K562 (cell line): ENCODE data around the gene CNIH4. TPM values are rescaled to one million over a fixed set of nuclear protein-coding genes. Genes with fewer than 3 reads are reported as not detected.

Experiments used
- FOXA3 ChIP-seq, 2 experiments: fragments of 450-650 bp in 1 of 2; sonication (generic) in 1 of 2; formaldehyde crosslinking; IDR thresholded peaks in 1 of 2; conservative IDR thresholded peaks in 1 of 2; 2 replicates each; pipeline versions ENCODE4 v1.4.0 to v1.8.0; 2020 to 2022; ENCODE audit warnings: mild to moderate bottlenecking in 2 of 2, missing genetic modification reagents in 1 of 2
- HDAC3 ChIP-seq: fragments of 450-650 bp; IDR thresholded peaks from 2 replicates; pipeline ENCODE4 v1.6.1; 2018; ENCODE audit warnings: borderline replicate concordance, mild to moderate bottlenecking, moderate library complexity; ENCODE audit not compliant: partially characterized antibody
- KLF10 ChIP-seq: fragments of 250-450 bp; sonication (Bioruptor Pico); IDR thresholded peaks from 2 replicates; pipeline ENCODE4 v1.6.1; 2021; ENCODE audit warnings: matching md5 sums
- NEUROD1 ChIP-seq: fragments of 150-350 bp; IDR thresholded peaks from 2 replicates; pipeline ENCODE4 v1.6.1; 2014; ENCODE audit warnings: borderline replicate concordance, low read length, low read depth; ENCODE audit not compliant: partially characterized antibody
- SRSF9 ChIP-seq: fragments of 200-400 bp; formaldehyde crosslinking; IDR thresholded peaks from 2 replicates; pipeline ENCODE4 v1.6.1; 2017; ENCODE audit warnings: low read depth, low read length, borderline replicate concordance
- XRCC4 ChIP-seq: IDR thresholded peaks from one replicate; pipeline ENCODE4 v1.6.1; 2011; ENCODE audit not compliant: insufficient read depth, insufficient read length; ENCODE audit errors: extremely low read depth
- ZBTB17 ChIP-seq: fragments of 450-650 bp; formaldehyde crosslinking; IDR thresholded peaks from 2 replicates; pipeline ENCODE4 v1.4.0; 2020; ENCODE audit warnings: mild to moderate bottlenecking
- polyA plus RNA-seq, 8 experiments: library from polyadenylated mRNA; depleted of rRNA in 4 of 8; stranded (reverse) in 5 of 8; unstranded in 3 of 8; fragments of >200 nt; fragmentation: Nextera tagmentation in 2 of 8; fragmentation: Illumina TruSeq in 1 of 8; extraction: Ambion mirVana in 2 of 8; extraction: Trizol in 1 of 8; gene quantifications; 2 replicates each; pipeline versions ENCODE4 v1.2.1 to v1.2.3, GENCODE V29; 2011 to 2014; ENCODE audit warnings: inconsistent platforms in 1 of 8, missing spikeins in 1 of 8
- total RNA-seq, 7 experiments: library from RNA; depleted of rRNA in 6 of 7; stranded (reverse); fragments of >200 nt in 6 of 7; fragmentation: Illumina TruSeq in 2 of 7; extraction: Trizol in 2 of 7; gene quantifications; 2 replicates each; pipeline versions ENCODE4 v1.2.1 to v1.2.3, GENCODE V29; 2011 to 2021; ENCODE audit warnings: low replicate concordance in 1 of 7
- TF ChIP-seq, protein P1 (sequence below): fragments of 200-600 bp; sonication (generic); IDR thresholded peaks from one replicate; pipeline ENCODE4 v1.6.1; 2012; ENCODE audit warnings: mild to moderate bottlenecking, low read depth, low read length, inconsistent platforms
- TF ChIP-seq, protein P2 (sequence below): fragments of 250-450 bp; sonication (Bioruptor Pico); IDR thresholded peaks from 2 replicates; pipeline ENCODE4 v1.5.0; 2021; ENCODE audit warnings: mild to moderate bottlenecking, moderate library complexity
- TF ChIP-seq, protein P3 (sequence below): fragments of 450-650 bp; formaldehyde crosslinking; IDR thresholded peaks from 2 replicates; pipeline ENCODE4 v1.4.0; 2022; ENCODE audit warnings: mild to moderate bottlenecking, moderate library complexity

Gene CNIH4
- total and polyA plus RNA-seq, 9 of the 15 experiments (the other 6 are each of a cell fraction or from before 2014, with no cell fraction given), result 41.3 to 266 (median 61.1) TPM

DNA sequence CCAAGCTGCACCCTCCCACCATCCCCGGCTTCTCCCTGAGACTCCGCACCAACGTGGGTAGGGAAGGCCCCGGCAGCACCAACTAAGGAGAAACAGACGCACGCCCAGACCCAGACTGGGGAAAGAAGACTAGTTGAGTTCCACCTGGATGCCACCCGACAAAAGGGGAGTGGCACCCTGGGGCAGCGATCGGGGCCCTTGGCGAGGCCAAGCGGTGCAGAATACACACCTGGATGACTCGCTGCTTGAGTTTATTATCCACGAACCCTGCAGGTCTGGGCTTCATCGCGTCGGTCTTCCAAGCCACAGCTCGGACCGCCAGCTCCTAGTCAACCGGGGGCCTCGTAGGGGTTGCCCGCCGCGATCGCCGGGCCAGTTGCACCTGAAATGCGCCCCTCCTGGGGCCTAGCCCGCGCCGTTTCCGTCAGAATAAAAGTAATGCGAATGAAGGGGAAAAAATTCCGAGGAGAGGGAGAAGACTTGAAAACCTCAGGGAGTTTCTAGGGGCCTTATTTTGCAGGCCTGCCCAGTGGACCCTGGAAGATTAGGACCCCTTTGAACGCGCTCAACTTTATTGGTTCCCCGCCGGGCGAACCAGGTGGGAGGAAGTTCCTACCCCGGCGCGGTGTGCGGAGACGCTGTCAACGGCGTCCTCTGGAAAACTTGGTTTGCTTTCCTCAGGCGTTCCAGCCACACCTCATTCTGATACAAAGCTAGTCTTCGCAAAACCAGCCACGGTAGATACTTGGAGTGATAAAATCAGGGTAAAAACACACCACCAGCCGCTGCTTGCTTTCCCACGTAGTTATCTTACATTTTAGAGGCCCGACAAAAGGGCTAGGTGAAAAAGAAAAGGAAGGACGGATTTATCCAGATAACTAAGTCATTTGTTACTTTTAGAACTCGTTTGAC, 26.6 kb upstream of the CNIH4 start, which contains the start of gene NVL (continued):
- TF ChIP-seq, protein P1, sequence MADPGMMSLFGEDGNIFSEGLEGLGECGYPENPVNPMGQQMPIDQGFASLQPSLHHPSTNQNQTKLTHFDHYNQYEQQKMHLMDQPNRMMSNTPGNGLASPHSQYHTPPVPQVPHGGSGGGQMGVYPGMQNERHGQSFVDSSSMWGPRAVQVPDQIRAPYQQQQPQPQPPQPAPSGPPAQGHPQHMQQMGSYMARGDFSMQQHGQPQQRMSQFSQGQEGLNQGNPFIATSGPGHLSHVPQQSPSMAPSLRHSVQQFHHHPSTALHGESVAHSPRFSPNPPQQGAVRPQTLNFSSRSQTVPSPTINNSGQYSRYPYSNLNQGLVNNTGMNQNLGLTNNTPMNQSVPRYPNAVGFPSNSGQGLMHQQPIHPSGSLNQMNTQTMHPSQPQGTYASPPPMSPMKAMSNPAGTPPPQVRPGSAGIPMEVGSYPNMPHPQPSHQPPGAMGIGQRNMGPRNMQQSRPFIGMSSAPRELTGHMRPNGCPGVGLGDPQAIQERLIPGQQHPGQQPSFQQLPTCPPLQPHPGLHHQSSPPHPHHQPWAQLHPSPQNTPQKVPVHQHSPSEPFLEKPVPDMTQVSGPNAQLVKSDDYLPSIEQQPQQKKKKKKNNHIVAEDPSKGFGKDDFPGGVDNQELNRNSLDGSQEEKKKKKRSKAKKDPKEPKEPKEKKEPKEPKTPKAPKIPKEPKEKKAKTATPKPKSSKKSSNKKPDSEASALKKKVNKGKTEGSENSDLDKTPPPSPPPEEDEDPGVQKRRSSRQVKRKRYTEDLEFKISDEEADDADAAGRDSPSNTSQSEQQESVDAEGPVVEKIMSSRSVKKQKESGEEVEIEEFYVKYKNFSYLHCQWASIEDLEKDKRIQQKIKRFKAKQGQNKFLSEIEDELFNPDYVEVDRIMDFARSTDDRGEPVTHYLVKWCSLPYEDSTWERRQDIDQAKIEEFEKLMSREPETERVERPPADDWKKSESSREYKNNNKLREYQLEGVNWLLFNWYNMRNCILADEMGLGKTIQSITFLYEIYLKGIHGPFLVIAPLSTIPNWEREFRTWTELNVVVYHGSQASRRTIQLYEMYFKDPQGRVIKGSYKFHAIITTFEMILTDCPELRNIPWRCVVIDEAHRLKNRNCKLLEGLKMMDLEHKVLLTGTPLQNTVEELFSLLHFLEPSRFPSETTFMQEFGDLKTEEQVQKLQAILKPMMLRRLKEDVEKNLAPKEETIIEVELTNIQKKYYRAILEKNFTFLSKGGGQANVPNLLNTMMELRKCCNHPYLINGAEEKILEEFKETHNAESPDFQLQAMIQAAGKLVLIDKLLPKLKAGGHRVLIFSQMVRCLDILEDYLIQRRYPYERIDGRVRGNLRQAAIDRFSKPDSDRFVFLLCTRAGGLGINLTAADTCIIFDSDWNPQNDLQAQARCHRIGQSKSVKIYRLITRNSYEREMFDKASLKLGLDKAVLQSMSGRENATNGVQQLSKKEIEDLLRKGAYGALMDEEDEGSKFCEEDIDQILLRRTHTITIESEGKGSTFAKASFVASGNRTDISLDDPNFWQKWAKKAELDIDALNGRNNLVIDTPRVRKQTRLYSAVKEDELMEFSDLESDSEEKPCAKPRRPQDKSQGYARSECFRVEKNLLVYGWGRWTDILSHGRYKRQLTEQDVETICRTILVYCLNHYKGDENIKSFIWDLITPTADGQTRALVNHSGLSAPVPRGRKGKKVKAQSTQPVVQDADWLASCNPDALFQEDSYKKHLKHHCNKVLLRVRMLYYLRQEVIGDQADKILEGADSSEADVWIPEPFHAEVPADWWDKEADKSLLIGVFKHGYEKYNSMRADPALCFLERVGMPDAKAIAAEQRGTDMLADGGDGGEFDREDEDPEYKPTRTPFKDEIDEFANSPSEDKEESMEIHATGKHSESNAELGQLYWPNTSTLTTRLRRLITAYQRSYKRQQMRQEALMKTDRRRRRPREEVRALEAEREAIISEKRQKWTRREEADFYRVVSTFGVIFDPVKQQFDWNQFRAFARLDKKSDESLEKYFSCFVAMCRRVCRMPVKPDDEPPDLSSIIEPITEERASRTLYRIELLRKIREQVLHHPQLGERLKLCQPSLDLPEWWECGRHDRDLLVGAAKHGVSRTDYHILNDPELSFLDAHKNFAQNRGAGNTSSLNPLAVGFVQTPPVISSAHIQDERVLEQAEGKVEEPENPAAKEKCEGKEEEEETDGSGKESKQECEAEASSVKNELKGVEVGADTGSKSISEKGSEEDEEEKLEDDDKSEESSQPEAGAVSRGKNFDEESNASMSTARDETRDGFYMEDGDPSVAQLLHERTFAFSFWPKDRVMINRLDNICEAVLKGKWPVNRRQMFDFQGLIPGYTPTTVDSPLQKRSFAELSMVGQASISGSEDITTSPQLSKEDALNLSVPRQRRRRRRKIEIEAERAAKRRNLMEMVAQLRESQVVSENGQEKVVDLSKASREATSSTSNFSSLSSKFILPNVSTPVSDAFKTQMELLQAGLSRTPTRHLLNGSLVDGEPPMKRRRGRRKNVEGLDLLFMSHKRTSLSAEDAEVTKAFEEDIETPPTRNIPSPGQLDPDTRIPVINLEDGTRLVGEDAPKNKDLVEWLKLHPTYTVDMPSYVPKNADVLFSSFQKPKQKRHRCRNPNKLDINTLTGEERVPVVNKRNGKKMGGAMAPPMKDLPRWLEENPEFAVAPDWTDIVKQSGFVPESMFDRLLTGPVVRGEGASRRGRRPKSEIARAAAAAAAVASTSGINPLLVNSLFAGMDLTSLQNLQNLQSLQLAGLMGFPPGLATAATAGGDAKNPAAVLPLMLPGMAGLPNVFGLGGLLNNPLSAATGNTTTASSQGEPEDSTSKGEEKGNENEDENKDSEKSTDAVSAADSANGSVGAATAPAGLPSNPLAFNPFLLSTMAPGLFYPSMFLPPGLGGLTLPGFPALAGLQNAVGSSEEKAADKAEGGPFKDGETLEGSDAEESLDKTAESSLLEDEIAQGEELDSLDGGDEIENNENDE, result no peak
- TF ChIP-seq NEUROD1 (peak; percentile 87), ZBTB17 (CRISPR knock-in tag) (peak; percentile 83), HDAC3 (peak; percentile 80), SRSF9 (no peak), FOXA3 (CRISPR knock-in tag; conservative IDR thresholded peaks at IDR 0.05 in 1 of 2, IDR thresholded peaks at IDR 0.05 in 1 of 2) (no peak; a peak in 1 of 4 replicates), KLF10 (no peak), XRCC4 (no peak)
- TF ChIP-seq, protein P2, sequence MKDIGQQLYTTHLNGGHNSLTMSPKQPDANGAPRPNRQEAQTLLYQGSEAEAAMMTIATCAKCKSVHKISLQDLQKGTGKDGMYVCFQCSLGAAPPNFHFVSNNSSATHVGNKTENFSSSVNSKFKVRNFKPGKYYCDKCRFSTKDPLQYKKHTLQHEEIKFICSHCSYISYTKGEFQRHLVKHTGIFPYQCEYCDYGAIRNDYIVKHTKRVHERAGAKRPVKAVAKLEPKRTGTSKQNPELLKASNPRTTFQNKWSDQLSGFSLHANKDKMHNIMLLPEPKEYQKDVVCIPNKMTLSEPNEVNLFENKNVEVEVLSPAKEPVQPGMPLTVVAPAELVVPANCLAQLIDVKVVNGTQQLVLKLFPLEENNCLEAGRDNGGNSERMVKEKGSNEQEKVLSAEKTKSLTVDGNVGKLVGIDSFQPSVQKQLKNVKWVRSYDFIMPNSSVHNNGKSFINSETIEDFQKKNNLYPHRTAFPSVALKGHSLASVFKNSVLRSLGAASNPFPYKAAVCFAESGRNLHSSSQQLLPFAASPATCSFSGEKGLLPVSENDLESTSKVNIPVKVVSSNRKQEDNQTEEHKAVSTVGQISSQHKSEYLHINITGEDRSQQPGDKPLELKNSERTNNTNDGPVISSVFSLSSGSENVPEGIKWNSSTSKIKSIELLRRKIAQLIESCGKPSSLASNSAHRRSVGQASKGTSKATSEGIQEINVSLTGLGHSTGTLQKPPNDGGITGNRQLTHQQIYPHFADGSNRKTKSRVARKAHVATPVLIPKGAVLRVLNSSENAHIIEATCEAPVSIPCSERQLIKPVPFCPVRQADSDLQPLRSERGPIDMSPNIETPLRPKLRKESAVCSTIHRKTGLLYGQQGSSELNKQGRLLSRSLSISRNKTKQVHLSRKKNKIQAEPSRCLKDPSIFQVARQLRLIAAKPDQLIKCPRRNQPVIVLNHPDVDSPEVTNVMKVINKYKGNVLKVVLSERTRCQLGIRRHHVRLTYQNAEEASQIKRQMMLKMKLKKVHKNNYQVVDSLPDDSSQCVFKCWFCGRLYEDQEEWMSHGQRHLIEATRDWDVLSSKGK, result no peak
- TF ChIP-seq, protein P3, sequence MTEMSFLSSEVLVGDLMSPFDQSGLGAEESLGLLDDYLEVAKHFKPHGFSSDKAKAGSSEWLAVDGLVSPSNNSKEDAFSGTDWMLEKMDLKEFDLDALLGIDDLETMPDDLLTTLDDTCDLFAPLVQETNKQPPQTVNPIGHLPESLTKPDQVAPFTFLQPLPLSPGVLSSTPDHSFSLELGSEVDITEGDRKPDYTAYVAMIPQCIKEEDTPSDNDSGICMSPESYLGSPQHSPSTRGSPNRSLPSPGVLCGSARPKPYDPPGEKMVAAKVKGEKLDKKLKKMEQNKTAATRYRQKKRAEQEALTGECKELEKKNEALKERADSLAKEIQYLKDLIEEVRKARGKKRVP, result peak; percentile 57
